GM21737 (cell line): ENCODE data around the gene PLA2G2F.

Source experiments
- ATAC-seq: cut with Tn5 transposase; IDR thresholded peaks from one replicate; pipeline ENCODE4 v1.9.1; 2021; ENCODE audit warnings: mild to moderate bottlenecking, moderate library complexity; ENCODE audit not compliant: unreplicated experiment

PLA2G2F gene

GRCh38 chr1:20167126-20167525, 28.0 kb downstream of the PLA2G2F start:
- ATAC-seq: no peak

GRCh38 chr1:20168564-20169491, 29.7 kb downstream of the PLA2G2F start:
- no peak for ATAC-seq

GRCh38 chr1:20169932-20170331, 30.8 kb downstream of the PLA2G2F start:
- ATAC-seq: no peak

GRCh38 chr1:20172033-20172590, 33.0 kb downstream of the PLA2G2F start:
- no peak for ATAC-seq

GRCh38 chr1:20174937-20175666, 36.0 kb downstream of the PLA2G2F start:
- ATAC-seq: no peak

GRCh38 chr1:20178634-20179370, 39.7 kb downstream of the PLA2G2F start:
- ATAC-seq: no peak

GRCh38 chr1:20179371-20180128, 40.4 kb downstream of the PLA2G2F start:
- no peak for ATAC-seq

- ATAC-seq: no peak
These were observed 41.2 kb downstream of the PLA2G2F start for GRCh38 chr1:20180129-20180843.

- ATAC-seq: no peak
These were observed 41.7 kb downstream of the PLA2G2F start for GRCh38 chr1:20180844-20181207.

GRCh38 chr1:20182415-20182814, 43.3 kb downstream of the PLA2G2F start:
- no peak for ATAC-seq

GRCh38 chr1:20183035-20183434, 43.9 kb downstream of the PLA2G2F start:
- no peak for ATAC-seq

GRCh38 chr1:20183616-20184271, 44.6 kb downstream of the PLA2G2F start:
- ATAC-seq: no peak

- ATAC-seq: no peak
These were observed 45.4 kb downstream of the PLA2G2F start for GRCh38 chr1:20184481-20184900.

- no peak for ATAC-seq
These were observed 46.1 kb downstream of the PLA2G2F start for GRCh38 chr1:20184997-20185833.

- ATAC-seq: no peak
These were observed 47.0 kb downstream of the PLA2G2F start, which contains the start of the genes PLA2G2C and UBXN10 for GRCh38 chr1:20185834-20186782. PLA2G2C (minus strand) TSS chr1:20186518; CDS start chr1:20177363, 9,155 bp downstream. UBXN10 (plus strand) TSS chr1:20186096; CDS start chr1:20190562, 4,466 bp downstream.

- no peak for ATAC-seq
These were observed 48.1 kb downstream of the PLA2G2F start for GRCh38 chr1:20187103-20187812.
